Lower leg skin (tissue), 4 donors: ENCODE measurements around the gene CTNNBL1. TPM values are rescaled to one million over a fixed set of nuclear protein-coding genes. Genes with fewer than 3 reads are reported as not detected.

Experiments used
- DNase-seq, 2 donors: peaks; one replicate each; pipeline ENCODE4 v3.0.0-alpha.2; 2019; ENCODE audit warnings: low spot score in 2 of 2
- H3K4me3 ChIP-seq: fragments of 200-600 bp; sonication (generic); 2 replicates; pipeline ENCODE4 v1.5.1; 2017; ENCODE audit warnings: mild to moderate bottlenecking, low read depth; ENCODE audit not compliant: poor library complexity, severe bottlenecking
- POLR2A ChIP-seq, 2 donors: fragments of 450-650 bp; IDR thresholded peaks; one replicate each; pipeline ENCODE4 v1.6.1; 2016 to 2017; ENCODE audit warnings: antibody characterized with exemption in 2 of 2, mild to moderate bottlenecking in 1 of 2, moderate library complexity in 1 of 2
- whole genome bisulfite sequencing, 2 donors: methylation state at CpG; one replicate each; pipeline ENCODE4 v1.1.5; 2018; 5-methylcytosine and 5-hydroxymethylcytosine counted together
- intact Hi-C: fragments of 100-400 bp; cut with DNase I; formaldehyde crosslinking; loops from one replicate; pipeline ENCODE4 v1.15.0; 2023; ENCODE audit warnings: low total_unique reads
- total RNA-seq, 4 donors: library from RNA; depleted of rRNA; stranded (reverse); fragments of >200 nt; gene quantifications; one replicate each; pipeline ENCODE4 v1.1.0, GENCODE V29; 2016
- TF ChIP-seq, protein P1 (sequence below), 3 donors: fragments of 450-650 bp; IDR thresholded peaks; one replicate each; pipeline ENCODE4 v1.5.1; 2016; ENCODE audit warnings: antibody characterized with exemption in 3 of 3, mild to moderate bottlenecking in 3 of 3, moderate library complexity in 2 of 3

CTNNBL1 gene
- total RNA-seq, 4 donors from 2014 or later: 22.0 to 35.0 (median 27.5) TPM

DNA sequence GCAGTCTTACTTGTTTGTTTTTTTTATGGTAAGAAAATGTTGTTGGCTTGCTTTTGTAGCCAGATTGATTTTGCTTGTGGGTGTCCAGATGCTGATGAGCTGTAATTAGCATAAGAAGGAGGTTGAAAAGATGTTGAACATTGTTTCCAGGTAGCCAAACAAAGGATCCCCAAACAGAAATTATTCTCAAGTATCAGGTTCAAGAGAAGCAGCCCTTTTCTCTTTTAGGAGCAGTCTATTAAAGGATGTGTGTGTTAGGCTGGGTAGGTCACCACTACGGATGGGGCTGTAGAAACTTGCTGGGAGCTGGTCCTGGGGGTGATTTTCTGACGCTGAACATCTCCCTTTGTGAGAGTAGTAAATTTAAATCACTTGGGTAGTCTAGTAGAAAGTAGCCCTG is 122.2 kb downstream of the CTNNBL1 start:
- no peak for TF ChIP-seq POLR2A (IDR thresholded peaks at IDR 0.05)
- TF ChIP-seq, protein P1, sequence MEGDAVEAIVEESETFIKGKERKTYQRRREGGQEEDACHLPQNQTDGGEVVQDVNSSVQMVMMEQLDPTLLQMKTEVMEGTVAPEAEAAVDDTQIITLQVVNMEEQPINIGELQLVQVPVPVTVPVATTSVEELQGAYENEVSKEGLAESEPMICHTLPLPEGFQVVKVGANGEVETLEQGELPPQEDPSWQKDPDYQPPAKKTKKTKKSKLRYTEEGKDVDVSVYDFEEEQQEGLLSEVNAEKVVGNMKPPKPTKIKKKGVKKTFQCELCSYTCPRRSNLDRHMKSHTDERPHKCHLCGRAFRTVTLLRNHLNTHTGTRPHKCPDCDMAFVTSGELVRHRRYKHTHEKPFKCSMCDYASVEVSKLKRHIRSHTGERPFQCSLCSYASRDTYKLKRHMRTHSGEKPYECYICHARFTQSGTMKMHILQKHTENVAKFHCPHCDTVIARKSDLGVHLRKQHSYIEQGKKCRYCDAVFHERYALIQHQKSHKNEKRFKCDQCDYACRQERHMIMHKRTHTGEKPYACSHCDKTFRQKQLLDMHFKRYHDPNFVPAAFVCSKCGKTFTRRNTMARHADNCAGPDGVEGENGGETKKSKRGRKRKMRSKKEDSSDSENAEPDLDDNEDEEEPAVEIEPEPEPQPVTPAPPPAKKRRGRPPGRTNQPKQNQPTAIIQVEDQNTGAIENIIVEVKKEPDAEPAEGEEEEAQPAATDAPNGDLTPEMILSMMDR (IDR thresholded peaks at IDR 0.05): no peak
- DNase-seq: no peak
- intact Hi-C loops: no loop called here
- H3K4me3 ChIP-seq: no peak overlapping the region
- WGBS, 2 donors: 70 to 81% methylated on average over 2 of the region's 2 CpGs

DNA sequence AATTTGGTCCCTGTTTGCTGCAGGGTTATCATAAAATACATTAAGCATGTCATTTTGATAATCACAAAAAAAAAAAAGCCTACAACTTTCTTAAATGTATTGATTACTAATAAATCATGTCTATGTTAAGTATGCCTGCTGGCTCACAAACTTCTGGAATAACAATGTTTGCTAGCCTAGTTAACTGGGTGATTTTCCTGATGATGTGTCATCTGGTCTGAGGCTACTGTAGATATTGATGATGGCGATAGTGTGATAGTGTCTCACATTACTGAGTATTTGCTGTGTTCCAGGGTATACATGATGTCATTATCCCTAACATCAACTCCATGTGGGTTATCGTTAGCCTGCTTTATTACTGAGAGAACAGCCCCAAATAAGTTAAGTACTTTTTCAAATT is 122.9 kb downstream of the CTNNBL1 start:
- TF ChIP-seq POLR2A (IDR thresholded peaks at IDR 0.05): no peak
- TF ChIP-seq, protein P1 (IDR thresholded peaks at IDR 0.05): no peak
- intact Hi-C loops: no loop called here
- no peak for DNase-seq
- 79 to 87% methylated on average over 2 of the region's 2 CpGs for WGBS, 2 donors
- no peak overlapping the region for H3K4me3 ChIP-seq

DNA sequence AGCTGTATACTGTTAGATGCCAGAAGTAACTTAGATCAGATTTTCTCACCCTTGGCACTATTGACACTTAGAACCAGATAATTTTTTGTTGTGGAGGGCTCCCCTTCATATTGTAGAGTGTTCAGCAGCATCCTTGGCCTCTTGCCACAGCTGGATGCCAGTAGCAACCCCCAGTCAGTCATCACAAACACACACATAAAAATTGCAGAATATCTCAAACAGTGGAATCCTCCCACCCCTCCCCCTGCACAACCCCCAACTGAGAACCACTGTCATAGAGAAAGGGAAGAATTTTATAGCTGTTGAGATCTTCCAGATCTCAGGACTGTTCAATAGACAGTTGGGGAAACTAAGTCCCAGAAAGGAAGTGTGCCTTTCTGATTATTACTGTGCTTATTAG is 127.9 kb downstream of the CTNNBL1 start:
- intact Hi-C loops: no loop called here
- no peak for TF ChIP-seq POLR2A (IDR thresholded peaks at IDR 0.05)
- TF ChIP-seq, protein P1 (IDR thresholded peaks at IDR 0.05): no peak
- no peak for DNase-seq
- H3K4me3 ChIP-seq: no peak overlapping the region

DNA sequence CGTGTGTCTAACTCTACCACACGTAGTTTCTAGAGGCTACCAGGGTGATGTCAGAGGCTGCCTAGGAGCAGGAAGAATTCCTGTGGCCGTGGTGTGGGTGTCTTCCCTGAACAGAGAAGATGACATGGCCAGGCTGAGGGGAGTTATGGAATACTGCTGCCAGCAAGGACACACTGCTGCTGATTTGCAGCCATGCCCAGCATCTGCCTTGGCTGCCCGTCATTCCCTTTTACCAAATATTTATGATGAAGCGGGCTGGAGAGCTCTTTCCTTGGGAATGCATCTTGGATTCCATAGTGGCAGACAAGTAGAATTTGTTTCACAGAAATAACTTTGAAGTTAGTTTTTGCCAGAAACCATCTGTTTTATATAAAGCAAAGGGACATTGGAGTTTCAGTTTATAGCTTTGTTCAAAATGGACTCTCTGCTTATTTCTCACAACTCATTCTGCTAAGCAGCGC is 128.3 kb downstream of the CTNNBL1 start:
- DNase-seq: no peak
- TF ChIP-seq, protein P1 (IDR thresholded peaks at IDR 0.05): no peak
- TF ChIP-seq POLR2A (IDR thresholded peaks at IDR 0.05): no peak
- intact Hi-C loops: no loop called here
- 54 to 66% methylated on average over 6 of the region's 6 CpGs for WGBS, 2 donors
- no peak overlapping the region for H3K4me3 ChIP-seq

DNA sequence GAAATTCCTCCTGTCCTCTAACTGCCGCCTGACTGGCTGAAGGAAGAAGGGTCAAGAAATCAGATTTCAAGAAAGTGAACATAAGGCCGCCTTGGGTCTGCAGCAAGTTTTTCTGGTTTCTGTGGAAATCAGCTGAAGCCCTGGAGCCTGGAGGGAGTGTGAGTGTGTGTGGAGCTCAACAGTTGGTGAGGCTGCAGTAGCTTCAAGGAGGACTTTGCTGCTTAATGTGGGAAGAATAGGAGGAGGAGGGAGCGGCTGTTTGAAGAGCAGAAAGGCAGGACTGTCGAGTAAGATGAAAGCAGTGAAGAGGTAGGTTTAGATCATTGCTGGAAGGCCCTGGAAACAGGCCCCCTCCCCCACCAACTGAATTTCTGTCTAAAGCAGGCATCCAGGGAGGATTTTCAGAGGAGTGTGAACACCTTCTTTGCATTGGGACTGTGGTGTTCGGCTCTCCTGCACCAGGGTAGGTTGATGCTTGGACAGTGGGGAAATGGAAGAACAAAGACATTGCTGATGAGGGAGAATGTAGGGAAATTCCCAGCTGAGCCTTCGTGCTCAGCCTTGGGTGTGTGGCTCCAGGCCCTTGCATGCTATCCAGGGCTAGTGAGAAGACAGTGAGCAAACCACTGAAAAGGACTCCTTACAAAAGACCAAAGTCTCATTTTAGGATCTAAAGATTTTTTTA is 129.6 kb downstream of the CTNNBL1 start:
- WGBS, 2 donors: 65 to 69% methylated on average over 6 of the region's 6 CpGs
- TF ChIP-seq, protein P1 (IDR thresholded peaks at IDR 0.05): no peak
- TF ChIP-seq POLR2A (IDR thresholded peaks at IDR 0.05): no peak
- intact Hi-C loops: no loop called here
- H3K4me3 ChIP-seq: no peak overlapping the region
- DNase-seq: no peak

DNA sequence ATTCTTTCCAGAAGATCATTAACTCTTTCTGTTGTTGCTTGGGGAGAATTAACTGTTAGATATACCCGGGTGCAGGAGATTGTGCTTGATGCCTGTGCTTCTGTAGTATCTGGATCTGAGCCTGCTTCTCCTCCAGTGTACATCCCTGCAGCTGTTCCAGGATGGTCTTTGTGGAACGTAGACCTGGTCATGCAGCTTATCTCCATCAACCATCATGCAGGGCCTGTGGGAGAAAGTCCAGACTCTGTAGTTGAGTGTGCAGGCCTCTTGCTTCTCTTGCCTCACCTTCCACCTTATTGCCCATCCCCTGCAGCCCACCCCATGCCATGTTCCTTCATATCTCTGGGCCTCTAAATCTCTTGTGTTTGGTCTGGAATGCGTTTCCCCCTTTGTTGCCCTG is 133.8 kb downstream of the CTNNBL1 start:
- 94 to 95% methylated on average over 3 of the region's 3 CpGs for WGBS, 2 donors
- TF ChIP-seq, protein P1 (IDR thresholded peaks at IDR 0.05): no peak
- TF ChIP-seq POLR2A (IDR thresholded peaks at IDR 0.05): no peak
- intact Hi-C loops: no loop called here
- DNase-seq: no peak
- H3K4me3 ChIP-seq: no peak overlapping the region
